SIG-M5 treated with dmso at 0.1 percent for 504 hours (cell line): ENCODE measurements around the gene BAZ1B.
A peak's percentile ranks its signal among the peaks of the same experiment; 100 is the strongest.
"Not testable (repeated sequence)": the region's sequence is repeated elsewhere in the genome, so short reads cannot be mapped to it uniquely, and the experiment has no call there.

Experiments
- DNase-seq: peaks from one replicate; lab custom pipeline; 2025; ENCODE audit not compliant: unreplicated experiment; lab: John Stamatoyannopoulos, UW

BAZ1B gene

GRCh38 chr7:73504017-73504416, 18.1 kb downstream of the BAZ1B start:
- DNase-seq, result no peak

GRCh38 chr7:73503229-73503628, 18.9 kb downstream of the BAZ1B start:
- DNase-seq, result no peak

- DNase-seq, result no peak
Observed at GRCh38 chr7:73496626-73497025, 25.5 kb downstream of the BAZ1B start.

- DNase-seq, result not testable (repeated sequence)
Observed at GRCh38 chr7:73495507-73495906, 26.6 kb downstream of the BAZ1B start.

- DNase-seq, result no peak
Observed at GRCh38 chr7:73489976-73490375, 32.1 kb downstream of the BAZ1B start.

GRCh38 chr7:73487486-73487885, 34.6 kb downstream of the BAZ1B start:
- DNase-seq, result no peak

- DNase-seq, result no peak
Observed at GRCh38 chr7:73483171-73483570, 38.9 kb downstream of the BAZ1B start.

GRCh38 chr7:73482746-73483145, 39.3 kb downstream of the BAZ1B start:
- no peak for DNase-seq

GRCh38 chr7:73481521-73481920, 40.6 kb downstream of the BAZ1B start:
- DNase-seq, result not testable (repeated sequence)

- no peak for DNase-seq
Observed at GRCh38 chr7:73478549-73478948, 43.5 kb downstream of the BAZ1B start.

GRCh38 chr7:73477376-73477775, 44.7 kb downstream of the BAZ1B start:
- no peak for DNase-seq

- no peak for DNase-seq
Observed at GRCh38 chr7:73470208-73470607, 51.9 kb downstream of the BAZ1B start.

- DNase-seq, result not testable (repeated sequence)
Observed at GRCh38 chr7:73467046-73467445, 55.0 kb downstream of the BAZ1B start.

- no peak for DNase-seq
Observed at GRCh38 chr7:73466112-73466511, 56.0 kb downstream of the BAZ1B start.

GRCh38 chr7:73463966-73464365, 58.1 kb downstream of the BAZ1B start:
- no peak for DNase-seq

- DNase-seq, result no peak
Observed at GRCh38 chr7:73463260-73463659, 58.8 kb downstream of the BAZ1B start.

- DNase-seq, result no peak
Observed at GRCh38 chr7:73461782-73462285, 60.3 kb downstream of the BAZ1B start.

GRCh38 chr7:73454424-73454823, 67.7 kb downstream of the BAZ1B start:
- DNase-seq, result no peak

GRCh38 chr7:73452999-73453635, 69.0 kb downstream of the BAZ1B start:
- DNase-seq, result no peak

- peak; percentile 54 for DNase-seq
Observed at GRCh38 chr7:73451780-73452398, 70.2 kb downstream of the BAZ1B start.

GRCh38 chr7:73449422-73449821, 72.7 kb downstream of the BAZ1B start:
- no peak for DNase-seq

GRCh38 chr7:73448609-73449008, 73.5 kb downstream of the BAZ1B start:
- DNase-seq, result no peak
